IMR-90 (cell line): ENCODE results near the gene VSIG10L. TPM values are rescaled to one million over a fixed set of nuclear protein-coding genes. Genes with fewer than 3 reads are reported as not detected.

Source experiments
- ATAC-seq: fragments of 200-7000 bp; cut with Tn5 transposase; 2 replicates; pipeline ENCODE4 v1.9.1; 2020; ENCODE audit warnings: low read depth, mild to moderate bottlenecking, moderate library complexity
- BruUV-seq: library from RNA; stranded (reverse); fragments of 400-500 nt; replicated peaks from 2 replicates; lab custom pipeline; 2021; lab: Mats Ljungman, UMichigan
- CTCF ChIA-PET: fragments of 300-600 bp; formaldehyde crosslinking; extraction: SDS; loops from one replicate; lab custom pipeline; 2021; ENCODE audit warnings: antibody characterized with exemption; lab: Yijun Ruan, JAX
- POLR2A ChIA-PET: fragments of 300-600 bp; sonication (Branson Sonifier 250); formaldehyde crosslinking; loops from one replicate; lab custom pipeline; 2022; ENCODE audit warnings: antibody characterized with exemption; ENCODE audit not compliant: unreplicated experiment; lab: Charles Lee
- DNase-seq: peaks from one replicate; pipeline ENCODE4 v3.0.0; 2013
- H2AFZ ChIP-seq: replicated peaks from 2 replicates; pipeline ENCODE3; 2013; ENCODE audit warnings: low read length, mild to moderate bottlenecking; ENCODE audit not compliant: poor library complexity
- H2AK5ac ChIP-seq: 2 replicates; pipeline ENCODE4 v1.6.1; 2013; ENCODE audit warnings: low read depth, low read length, inconsistent platforms
- H2AK9ac ChIP-seq: replicated peaks from 2 replicates; pipeline ENCODE3; 2013; ENCODE audit warnings: mild to moderate bottlenecking, low read depth, low read length, moderate library complexity; ENCODE audit not compliant: poor library complexity
- H2BK120ac ChIP-seq: 2 replicates; pipeline ENCODE4 v1.6.1; 2013; ENCODE audit warnings: low read depth, low read length, inconsistent platforms
- H2BK15ac ChIP-seq: 3 replicates; pipeline ENCODE4 v1.6.1; 2013; ENCODE audit warnings: low read depth, low read length, inconsistent platforms
- H2BK20ac ChIP-seq: 2 replicates; pipeline ENCODE4 v1.6.1; 2013; ENCODE audit warnings: low read depth, mild to moderate bottlenecking, inconsistent platforms, low read length, moderate library complexity
- H2BK5ac ChIP-seq: 2 replicates; pipeline ENCODE4 v1.6.1; 2013; ENCODE audit warnings: mild to moderate bottlenecking, low read depth, low read length, inconsistent platforms; ENCODE audit not compliant: poor library complexity, severe bottlenecking
- H3K14ac ChIP-seq: replicated peaks from 2 replicates; pipeline ENCODE4 v1.6.1; 2013; ENCODE audit warnings: low read depth, low read length, inconsistent platforms
- H3K18ac ChIP-seq: 2 replicates; pipeline ENCODE4 v1.6.1; 2013; ENCODE audit warnings: low read depth, low read length, control low read depth
- H3K23ac ChIP-seq: 2 replicates; pipeline ENCODE4 v1.6.1; 2013; ENCODE audit warnings: low read depth, low read length, inconsistent platforms
- H3K27ac ChIP-seq: 2 replicates; pipeline ENCODE4 v1.5.1; 2013; ENCODE audit warnings: mild to moderate bottlenecking, control low read depth, low read length; ENCODE audit not compliant: insufficient read depth
- H3K27me3 ChIP-seq: 2 replicates; pipeline ENCODE4 v1.6.1; 2013; ENCODE audit warnings: low read length; ENCODE audit not compliant: control insufficient read depth, insufficient read depth
- H3K36me3 ChIP-seq: 2 replicates; pipeline ENCODE4 v1.6.1; 2013; ENCODE audit warnings: low read length, mixed read lengths; ENCODE audit not compliant: control insufficient read depth, insufficient read depth
- H3K4ac ChIP-seq: 2 replicates; pipeline ENCODE4 v1.6.1; 2013; ENCODE audit warnings: low read depth, low read length, inconsistent platforms
- H3K4me1 ChIP-seq: 2 replicates; pipeline ENCODE4 v1.6.1; 2013; ENCODE audit warnings: low read length, mixed read lengths; ENCODE audit not compliant: control insufficient read depth, insufficient read depth
- H3K4me2 ChIP-seq: 2 replicates; pipeline ENCODE4 v1.6.1; 2013; ENCODE audit warnings: low read depth, mild to moderate bottlenecking, control low read depth, low read length, moderate library complexity
- H3K4me3 ChIP-seq: 2 replicates; pipeline ENCODE4 v1.5.1; 2013; ENCODE audit warnings: low read depth, mild to moderate bottlenecking, control low read depth, low read length, moderate library complexity; ENCODE audit not compliant: insufficient read depth
- H3K56ac ChIP-seq: 2 replicates; pipeline ENCODE4 v1.6.1; 2013; ENCODE audit warnings: low read length, inconsistent platforms; ENCODE audit not compliant: insufficient read depth; ENCODE audit errors: extremely low read depth
- H3K79me1 ChIP-seq, 2 experiments: 2 replicates each; pipeline ENCODE4 v1.6.1; 2013; ENCODE audit warnings: low read length in 2 of 2, inconsistent platforms in 1 of 2, low read depth in 1 of 2
- H3K9ac ChIP-seq: 2 replicates; pipeline ENCODE4 v1.6.1; 2013; ENCODE audit warnings: low read depth, low read length, control low read depth
- H3K9me1 ChIP-seq: 2 replicates; pipeline ENCODE4 v1.6.1; 2013; ENCODE audit warnings: low read length, inconsistent platforms; ENCODE audit not compliant: insufficient read depth
- H3K9me3 ChIP-seq: 2 replicates; pipeline ENCODE4 v1.6.1; 2013; ENCODE audit warnings: low read length; ENCODE audit not compliant: control insufficient read depth, insufficient read depth
- H4K20me1 ChIP-seq: 2 replicates; pipeline ENCODE4 v1.6.1; 2013; ENCODE audit warnings: low read length, inconsistent platforms; ENCODE audit not compliant: insufficient read depth
- H4K5ac ChIP-seq: 2 replicates; pipeline ENCODE4 v1.6.1; 2013; ENCODE audit warnings: mild to moderate bottlenecking, low read depth, low read length, control low read depth
- H4K8ac ChIP-seq, 2 experiments: 2 replicates each; pipeline ENCODE4 v1.6.1; 2013; ENCODE audit warnings: low read depth in 2 of 2, low read length in 2 of 2, control low read depth in 1 of 2, inconsistent platforms in 1 of 2
- H4K91ac ChIP-seq: 2 replicates; pipeline ENCODE4 v1.6.1; 2013; ENCODE audit warnings: low read depth, low read length, inconsistent platforms; ENCODE audit not compliant: insufficient read depth
- BHLHE40 ChIP-seq: fragments of 150-350 bp; IDR thresholded peaks from 2 replicates; pipeline ENCODE4 v1.6.1; 2016; ENCODE audit warnings: mild to moderate bottlenecking, low read depth, low read length
- MXI1 ChIP-seq: IDR thresholded peaks from 2 replicates; pipeline ENCODE4 v1.6.1; 2012; ENCODE audit warnings: low read depth, mild to moderate bottlenecking, low read length, moderate library complexity, borderline replicate concordance
- RFX5 ChIP-seq: IDR thresholded peaks from 2 replicates; pipeline ENCODE4 v1.8.0; 2012; ENCODE audit warnings: low read depth, mild to moderate bottlenecking, low read length, moderate library complexity
- WGBS, 2 experiments: methylation state at CpG; one replicate each; pipeline versions ENCODE4 v1.1.5 to v1.1.7; 2013; ENCODE audit warnings: missing lambda C conversion rate in 2 of 2; ENCODE audit not compliant: insufficient read length in 1 of 2; ENCODE audit errors: extremely low coverage in 2 of 2; 5-methylcytosine and 5-hydroxymethylcytosine counted together
- dilution Hi-C: fragments of 300-500 bp; cut with HindIII; formaldehyde crosslinking; loops from one replicate; pipeline ENCODE4 v1.14.3; 2018; ENCODE audit warnings: low sequenced_read_pairs; ENCODE audit not compliant: unreplicated experiment
- in situ Hi-C: fragments of 300-500 bp; cut with MboI; formaldehyde crosslinking; loops from 3 replicates; pipeline ENCODE4 v1.14.3; 2019; ENCODE audit warnings: low sequenced_read_pairs, inconsistent platforms, mixed read lengths
- intact Hi-C: fragments of 100-400 bp; cut with micrococcal nuclease; formaldehyde crosslinking; loops from 2 replicates; pipeline ENCODE4 v1.10.0; 2022
- polyA plus RNA-seq, 3 experiments: library from polyadenylated mRNA; depleted of rRNA; stranded (reverse); fragments of >200 nt; gene quantifications; 2 replicates each; pipeline ENCODE4 v1.2.3, GENCODE V29; 2012; ENCODE audit warnings: low replicate concordance in 1 of 3
- total RNA-seq: library from RNA; depleted of rRNA; stranded (reverse); fragments of >200 nt; gene quantifications from 2 replicates; pipeline ENCODE4 v1.2.3, GENCODE V29; 2012

VSIG10L gene
- total and polyA plus RNA-seq, 2 of the 4 experiments (the other 2 are of a cell fraction): 0.18 to 1.2 TPM

DNA sequence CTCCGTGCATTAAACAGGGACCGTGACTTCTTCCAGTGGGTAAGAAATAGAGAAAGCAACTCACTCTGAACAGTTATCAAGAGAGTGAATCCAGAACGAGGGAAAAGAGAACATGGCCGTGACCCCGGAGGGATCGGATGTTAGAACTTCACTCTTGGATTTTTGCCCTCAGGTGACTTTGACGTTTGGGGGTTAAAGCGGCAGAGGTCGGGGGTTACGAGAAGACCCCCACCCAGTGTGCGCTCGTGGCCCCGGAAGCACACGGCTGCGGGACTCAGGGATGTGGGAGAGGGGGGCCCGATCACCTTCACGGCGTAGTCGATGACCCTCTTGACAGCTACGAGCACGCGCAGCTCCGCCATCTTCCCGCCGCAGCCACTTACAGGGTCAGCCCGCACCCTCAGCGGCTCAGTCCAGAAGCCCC, 24.0 kb upstream of the VSIG10L start, which contains the start of gene ETFB:
Gene ETFB, minus strand, starts transcription at position 424 of the 424 bp plus-strand sequence. Its CDS starts 62 bp downstream, at position 362.
- H2BK120ac ChIP-seq: peak within 1 kb of the TSS; percentile 58
- peak within 1 kb of the TSS; percentile 87 for H3K4ac ChIP-seq
- peak within 1 kb of the TSS; percentile 90 for H2BK5ac ChIP-seq
- H3K9me3 ChIP-seq: no peaks in the 10 kb centered on the region
- H4K91ac ChIP-seq: peak within 1 kb of the TSS; percentile 92
- H3K56ac ChIP-seq: peak within 1 kb of the TSS; percentile 83
- H3K4me2 ChIP-seq: peak within 1 kb of the TSS; percentile 96
- peak within 1 kb of the TSS; percentile 94 for H3K9ac ChIP-seq
- peak within 1 kb of the TSS; percentile 84 for H3K4me3 ChIP-seq
- TF ChIP-seq RFX5 (no peak), MXI1 (peak; percentile 66; the same call in 1 of the 2 replicates), BHLHE40 (peak; percentile 51)
- TSS peak; percentile 70 for BruUV-seq
- H3K27me3 ChIP-seq: no peaks in the 10 kb centered on the region
- H2AK5ac ChIP-seq: peak within 1 kb of the TSS; percentile 93
- H3K4me1 ChIP-seq: peaks cover 16% of the 10 kb centered on the region
- ATAC-seq (no peak), DNase-seq (no peak)
- intact Hi-C loops: loop anchor here (1.0 kb wide), 1 partner anchor 27 kb away; no protein-coding TSS in a partner anchor
- peak within 1 kb of the TSS; percentile 94 for H3K27ac ChIP-seq
- peaks cover 12 to 47% of the 10 kb centered on the region in 2 experiments; a peak in 3 of 4 replicates for H3K79me1 ChIP-seq
- H3K9me1 ChIP-seq: peaks cover 15% of the 10 kb centered on the region
- peak within 1 kb of the TSS; percentile 100 for H2AFZ ChIP-seq
- peak within 1 kb of the TSS; percentile 53 for H3K18ac ChIP-seq
- ChIA-PET CTCF (no interaction called here), POLR2A (interaction anchor here (1.1 kb wide), 1 partner anchor 27 kb away, joined by 3 read pairs; no protein-coding TSS in a partner anchor)
- H2BK15ac ChIP-seq: peak within 1 kb of the TSS; percentile 73; the same call in 2 of the 3 replicates
- peak within 1 kb of the TSS; percentile 99 for H2AK9ac ChIP-seq
- no CpG with 5 or more reads among the region's 27 CpGs for WGBS, 2 experiments
- in situ Hi-C loops: no loop called here
- H4K5ac ChIP-seq: peak within 1 kb of the TSS; percentile 66
- dilution Hi-C loops: no loop called here
- H2BK20ac ChIP-seq: 0 out of 2 replicates have a peak within 1 kb of the TSS, but pooled peaks have one; percentile 3
- H4K20me1 ChIP-seq: no peaks in the 10 kb centered on the region
- H3K14ac ChIP-seq: peak within 1 kb of the TSS; percentile 90
- H3K23ac ChIP-seq: peak within 1 kb of the TSS; percentile 95
- peak within 1 kb of the TSS; percentile 77 to 92 for H4K8ac ChIP-seq
- no peaks in the 10 kb centered on the region for H3K36me3 ChIP-seq
